PC-9 (cell line): ENCODE measurements around the gene CLIC6. TPM values are rescaled to one million over a fixed set of nuclear protein-coding genes. Genes with fewer than 3 reads are reported as not detected.

ENCODE experiments used
- BruUV-seq: library from RNA; stranded (reverse); fragments of 400-500 nt; replicated peaks from 2 replicates; lab custom pipeline; 2021; lab: Mats Ljungman, UMichigan
- CTCF ChIA-PET: fragments of 300-600 bp; sonication (Branson Sonifier 250); formaldehyde crosslinking; loops from one replicate; lab custom pipeline; 2022; ENCODE audit warnings: antibody characterized with exemption; lab: Charles Lee
- POLR2A ChIA-PET: fragments of 300-600 bp; sonication (Branson Sonifier 250); formaldehyde crosslinking; loops from one replicate; lab custom pipeline; 2022; ENCODE audit warnings: antibody characterized with exemption; ENCODE audit not compliant: unreplicated experiment; lab: Charles Lee
- DNase-seq, 2 experiments: peaks; one replicate each; pipeline versions ENCODE4 v3.0.0 to v3.0.0-alpha.2; 2015 to 2022; ENCODE audit warnings: mixed read lengths in 1 of 2
- H2AFZ ChIP-seq: fragments of 200-600 bp; sonication (generic); 2 replicates; pipeline ENCODE4 v1.8.1; 2017; ENCODE audit warnings: antibody characterized with exemption
- H3F3A ChIP-seq: fragments of 200-600 bp; sonication (generic); 2 replicates; pipeline ENCODE4 v1.8.1; 2017; ENCODE audit warnings: antibody characterized with exemption, mild to moderate bottlenecking, low read depth; ENCODE audit not compliant: insufficient read depth
- H3K27ac ChIP-seq: fragments of 200-600 bp; sonication (generic); 2 replicates; pipeline ENCODE4 v1.6.1; 2016; ENCODE audit warnings: mixed run types
- H3K27me3 ChIP-seq: fragments of 200-600 bp; sonication (generic); 2 replicates; pipeline ENCODE4 v1.6.1; 2016; ENCODE audit warnings: low read depth, mixed run types; ENCODE audit not compliant: insufficient read depth
- H3K36me3 ChIP-seq: fragments of 200-600 bp; sonication (generic); 2 replicates; pipeline ENCODE4 v1.6.1; 2016; ENCODE audit warnings: low read depth, mixed run types
- H3K4me1 ChIP-seq: fragments of 200-600 bp; sonication (generic); replicated peaks from 2 replicates; pipeline ENCODE4 v1.6.1; 2016; ENCODE audit warnings: mixed run types; ENCODE audit not compliant: insufficient read depth
- H3K4me2 ChIP-seq: fragments of 200-600 bp; sonication (generic); 2 replicates; pipeline ENCODE4 v1.6.1; 2017; ENCODE audit warnings: mixed run types
- H3K4me3 ChIP-seq: fragments of 200-600 bp; sonication (generic); 2 replicates; pipeline ENCODE4 v1.6.1; 2016; ENCODE audit warnings: mixed run types
- H3K79me2 ChIP-seq: fragments of 200-600 bp; sonication (generic); 2 replicates; pipeline ENCODE4 v1.6.1; 2017; ENCODE audit warnings: low read depth, mixed run types
- H3K9me2 ChIP-seq: fragments of 200-600 bp; sonication (generic); 2 replicates; pipeline ENCODE4 v1.8.1; 2017; ENCODE audit warnings: mild to moderate bottlenecking; ENCODE audit not compliant: insufficient read depth
- H3K9me3 ChIP-seq: fragments of 200-600 bp; sonication (generic); 2 replicates; pipeline ENCODE4 v1.8.1; 2016; ENCODE audit warnings: low read depth; ENCODE audit not compliant: insufficient read depth
- H4K20me1 ChIP-seq: fragments of 200-600 bp; sonication (generic); 2 replicates; pipeline ENCODE4 v1.8.1; 2017; ENCODE audit not compliant: insufficient read depth
- EZH2 ChIP-seq: fragments of 200-600 bp; sonication (generic); IDR thresholded peaks from 2 replicates; pipeline ENCODE4 v1.8.0; 2017; ENCODE audit warnings: antibody characterized with exemption, low read depth
- intact Hi-C: fragments of 100-400 bp; cut with micrococcal nuclease; formaldehyde crosslinking; loops from one replicate; pipeline ENCODE4 v1.10.0; 2022; ENCODE audit not compliant: unreplicated experiment
- total RNA-seq: library from RNA; stranded (reverse); gene quantifications from 2 replicates; pipeline ENCODE4 v1.2.3, GENCODE V29; 2021
- TF ChIP-seq, protein P1 (sequence below): fragments of 200-600 bp; sonication (generic); conservative IDR thresholded peaks from 2 replicates; pipeline ENCODE4 v1.6.1; 2017; ENCODE audit warnings: mixed run types, antibody characterized with exemption, mild to moderate bottlenecking, moderate library complexity

Gene CLIC6
- total RNA-seq, 1 experiment from 2014 or later, result not detected

DNA sequence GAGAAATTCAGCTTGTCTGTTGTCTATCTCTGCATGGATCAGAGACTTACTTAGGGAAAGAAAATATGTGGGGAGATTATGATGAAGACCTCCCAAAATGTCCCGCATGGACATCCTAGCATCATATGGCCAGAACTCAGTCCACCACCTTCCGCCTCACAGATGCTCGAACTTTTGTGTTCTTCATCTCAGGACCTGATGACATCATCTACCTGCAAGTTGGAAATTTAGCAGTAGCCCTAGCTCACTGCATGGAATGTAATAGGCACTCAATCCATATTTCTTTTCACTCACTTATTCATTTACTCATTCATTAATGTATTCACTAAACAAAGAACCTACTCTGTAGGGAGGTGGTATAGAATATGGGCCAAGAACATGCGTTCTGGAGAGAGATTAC, 96.8 kb downstream of the CLIC6 start:
- Histone ChIP-seq H3K4me1 (peaks cover 2% of the 10 kb centered on the region), H2AFZ (no peak overlapping the region), H3K79me2 (no peaks in the 10 kb centered on the region), H3F3A (no peaks in the 10 kb centered on the region), H3K9me3 (no peaks in the 10 kb centered on the region), H3K9me2 (no peaks in the 10 kb centered on the region), H3K4me2 (no peak overlapping the region), H3K4me3 (no peak overlapping the region), H3K27me3 (no peaks in the 10 kb centered on the region), H3K27ac (no peak overlapping the region), H4K20me1 (no peaks in the 10 kb centered on the region), H3K36me3 (no peaks in the 10 kb centered on the region)
- BruUV-seq, result no TSS peak
- no peak for DNase-seq
- ChIA-PET CTCF (interaction anchor here (0.6 kb wide), 1 partner anchor 22 kb away, joined by 3 read pairs; no protein-coding TSS in a partner anchor), POLR2A (no interaction called here)
- TF ChIP-seq EZH2, result no peak
- TF ChIP-seq, protein P1, sequence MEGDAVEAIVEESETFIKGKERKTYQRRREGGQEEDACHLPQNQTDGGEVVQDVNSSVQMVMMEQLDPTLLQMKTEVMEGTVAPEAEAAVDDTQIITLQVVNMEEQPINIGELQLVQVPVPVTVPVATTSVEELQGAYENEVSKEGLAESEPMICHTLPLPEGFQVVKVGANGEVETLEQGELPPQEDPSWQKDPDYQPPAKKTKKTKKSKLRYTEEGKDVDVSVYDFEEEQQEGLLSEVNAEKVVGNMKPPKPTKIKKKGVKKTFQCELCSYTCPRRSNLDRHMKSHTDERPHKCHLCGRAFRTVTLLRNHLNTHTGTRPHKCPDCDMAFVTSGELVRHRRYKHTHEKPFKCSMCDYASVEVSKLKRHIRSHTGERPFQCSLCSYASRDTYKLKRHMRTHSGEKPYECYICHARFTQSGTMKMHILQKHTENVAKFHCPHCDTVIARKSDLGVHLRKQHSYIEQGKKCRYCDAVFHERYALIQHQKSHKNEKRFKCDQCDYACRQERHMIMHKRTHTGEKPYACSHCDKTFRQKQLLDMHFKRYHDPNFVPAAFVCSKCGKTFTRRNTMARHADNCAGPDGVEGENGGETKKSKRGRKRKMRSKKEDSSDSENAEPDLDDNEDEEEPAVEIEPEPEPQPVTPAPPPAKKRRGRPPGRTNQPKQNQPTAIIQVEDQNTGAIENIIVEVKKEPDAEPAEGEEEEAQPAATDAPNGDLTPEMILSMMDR, result no peak
- intact Hi-C loops, result no loop called here

DNA sequence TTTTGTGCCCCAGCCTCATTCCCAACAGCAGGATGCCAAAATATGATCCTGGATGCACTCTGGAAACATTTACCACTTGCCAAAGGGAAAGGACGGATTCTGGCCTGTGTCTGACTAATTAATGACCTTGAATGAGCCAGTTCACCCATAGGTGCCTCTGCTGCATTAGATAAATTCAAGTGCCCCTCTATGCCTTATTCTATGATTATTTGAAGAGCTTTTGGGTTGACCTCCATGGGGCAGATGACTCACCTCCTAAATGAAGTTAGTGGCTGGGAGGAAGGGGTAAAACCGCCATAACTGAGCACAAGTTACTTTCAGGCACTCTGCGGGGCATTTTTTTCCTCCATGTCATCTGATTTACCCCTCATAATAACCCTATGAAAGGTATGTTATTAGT, 98.1 kb downstream of the CLIC6 start:
- POLR2A ChIA-PET, result no interaction called here
- Histone ChIP-seq H2AFZ (no peak overlapping the region), H3K4me3 (no peak overlapping the region), H3K27ac (no peak overlapping the region), H3F3A (no peaks in the 10 kb centered on the region; the same call in 1 of the 2 replicates), H3K27me3 (no peaks in the 10 kb centered on the region), H3K79me2 (no peaks in the 10 kb centered on the region), H3K9me2 (no peaks in the 10 kb centered on the region), H4K20me1 (no peaks in the 10 kb centered on the region), H3K9me3 (no peaks in the 10 kb centered on the region), H3K4me1 (peaks cover 15% of the 10 kb centered on the region), H3K36me3 (no peaks in the 10 kb centered on the region), H3K4me2 (no peak overlapping the region)
- intact Hi-C loops, result no loop called here
- TF ChIP-seq, protein P1, result no peak
- TF ChIP-seq EZH2, result no peak
- CTCF ChIA-PET, result no interaction called here
- no TSS peak for BruUV-seq
- DNase-seq, result no peak

Other genes with a start within 250 kb of the CLIC6 start
- not detected in 2 replicates for gene SMIM34, start 245.0 kb upstream of the CLIC6 start, total RNA-seq
- gene KCNE1, start 156.8 kb upstream of the CLIC6 start, total RNA-seq, result 0.31 and 0.45 TPM in 2 replicates
- 6.2 and 7.2 TPM in 2 replicates for gene RCAN1, start 53.9 kb upstream of the CLIC6 start, total RNA-seq